GM19035 (cell line): ENCODE data around the gene ZC3H18.
A peak's percentile ranks its signal among the peaks of the same experiment; 100 is the strongest.

Experiments
- ATAC-seq: cut with Tn5 transposase; IDR thresholded peaks from one replicate; pipeline ENCODE4 v1.9.1; 2021; ENCODE audit not compliant: unreplicated experiment

The ZC3H18 gene

DNA sequence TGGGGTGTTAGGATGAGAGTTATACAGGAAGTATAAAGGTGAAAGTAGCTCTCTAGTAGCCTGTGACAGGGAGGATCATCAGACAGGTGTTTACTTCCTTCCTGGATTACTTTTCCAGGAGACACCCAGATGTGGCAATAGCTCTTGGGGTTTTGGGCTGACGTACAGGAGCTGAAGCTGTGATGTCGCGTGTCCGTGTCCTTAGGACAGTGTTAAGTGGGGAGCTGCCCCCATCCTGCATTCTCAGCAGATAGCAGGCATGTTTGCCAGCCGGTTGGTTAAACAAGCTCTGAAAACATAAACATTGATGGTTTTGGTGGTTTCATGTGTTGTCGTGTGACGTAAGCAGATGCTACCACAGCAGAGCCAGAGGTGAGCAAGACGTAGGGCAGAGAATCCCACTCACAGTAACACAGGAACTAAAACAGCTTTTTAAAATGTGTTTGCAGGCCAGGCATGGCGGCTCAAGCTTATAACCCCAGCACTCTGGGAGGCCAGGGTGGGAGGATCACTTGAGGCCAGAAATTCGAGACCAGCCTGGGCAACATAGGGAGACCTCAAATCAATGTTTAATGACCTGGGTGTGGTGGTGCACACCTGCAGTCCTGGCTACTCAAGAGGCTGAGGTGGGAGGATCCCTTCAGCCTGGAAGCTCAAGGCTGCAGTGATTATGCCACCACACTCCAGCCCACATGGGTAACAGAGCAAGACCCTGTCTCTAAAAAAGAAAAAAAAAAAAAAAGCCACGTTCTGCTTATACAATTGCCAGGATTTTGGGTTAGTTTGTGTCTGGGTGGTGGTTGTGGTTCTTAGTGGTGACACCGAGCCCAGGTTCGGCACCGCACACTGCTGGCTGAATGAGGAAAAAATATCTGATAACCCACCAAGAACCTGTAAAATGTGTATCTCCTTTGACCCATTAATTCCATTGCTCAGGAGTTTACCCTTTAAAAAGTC is 49.9 kb downstream of the ZC3H18 start:
- no peak for ATAC-seq

- no peak for ATAC-seq
These were observed 51.9 kb downstream of the ZC3H18 start for GRCh38 chr16:88622125-88622524.

GRCh38 chr16:88622866-88623265 is 52.7 kb downstream of the ZC3H18 start:
- no peak for ATAC-seq

DNA sequence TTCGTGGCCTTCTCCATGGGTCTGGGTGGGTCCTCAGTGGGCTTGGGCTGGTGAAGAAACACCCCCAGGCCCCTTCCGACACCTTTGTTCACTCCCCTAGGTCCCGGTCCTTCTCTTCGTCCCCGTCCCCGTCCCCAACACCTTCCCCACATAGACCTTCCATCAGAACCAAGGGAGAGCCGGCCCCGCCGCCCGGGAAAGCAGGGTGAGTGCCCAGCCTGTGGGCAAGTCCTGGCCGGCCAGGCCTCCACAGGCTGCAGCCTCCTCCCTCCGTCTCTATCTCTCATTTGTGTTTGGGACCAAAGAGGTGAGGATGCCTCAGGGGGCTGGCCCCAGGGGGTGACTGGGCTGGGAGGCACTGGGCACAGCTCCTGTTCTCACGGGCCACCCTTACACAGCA is 53.7 kb downstream of the ZC3H18 start:
- ATAC-seq = no peak

DNA sequence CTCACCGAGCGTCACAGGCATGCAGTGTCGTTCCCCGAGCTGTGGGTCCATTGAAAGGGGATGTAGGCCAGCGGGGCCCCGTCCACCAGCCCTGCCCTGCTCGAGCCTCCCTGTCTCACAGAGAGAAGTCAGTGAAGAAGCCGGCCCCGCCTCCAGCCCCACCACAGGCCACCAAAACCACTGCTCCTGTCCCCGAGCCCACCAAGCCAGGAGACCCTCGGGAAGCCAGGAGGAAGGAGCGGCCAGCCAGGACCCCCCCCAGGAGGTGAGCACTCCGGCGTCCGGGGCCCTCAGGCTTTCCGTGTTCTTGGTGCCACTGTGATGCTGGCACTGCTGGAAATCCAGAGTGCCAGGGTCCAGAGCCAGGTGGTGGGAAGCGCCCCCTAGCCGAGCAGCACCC is 54.3 kb downstream of the ZC3H18 start:
- no peak for ATAC-seq

DNA sequence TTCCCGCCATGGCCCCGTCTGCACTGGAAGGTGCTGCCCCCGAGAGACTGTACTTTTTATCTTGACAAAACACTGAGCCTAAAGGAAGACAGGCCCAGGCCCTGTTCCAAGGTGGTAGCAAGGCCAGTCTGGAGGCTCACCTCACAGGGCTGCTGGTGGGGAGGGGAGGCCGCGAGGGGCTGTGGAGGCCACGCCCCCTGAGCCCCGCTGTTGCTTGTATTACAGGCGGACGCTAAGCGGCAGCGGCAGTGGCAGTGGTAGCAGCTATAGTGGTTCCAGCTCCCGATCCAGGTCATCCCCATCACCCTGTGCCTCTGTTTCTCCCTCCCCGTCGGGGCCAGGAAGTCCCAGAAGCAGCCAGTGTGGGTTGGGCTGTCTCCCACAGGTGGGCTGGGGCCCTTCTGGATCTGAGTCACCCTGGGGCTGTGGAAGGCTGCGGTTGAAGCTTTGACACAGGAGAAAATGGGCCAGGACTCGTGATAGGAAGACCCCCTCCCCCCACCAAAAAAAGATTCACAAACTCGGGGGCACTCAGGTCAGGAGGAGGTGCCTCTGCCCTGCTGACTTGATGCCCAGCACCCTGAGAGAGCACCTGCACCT is 54.9 kb downstream of the ZC3H18 start:
- ATAC-seq = no peak

GRCh38 chr16:88626646-88627045 is 56.4 kb downstream of the ZC3H18 start:
- ATAC-seq = no peak

GRCh38 chr16:88627531-88628411 is 57.6 kb downstream of the ZC3H18 start:
- ATAC-seq = no peak

- ATAC-seq = no peak
These were observed 58.3 kb downstream of the ZC3H18 start for GRCh38 chr16:88628512-88628974.

- ATAC-seq = no peak
These were observed 59.6 kb downstream of the ZC3H18 start for GRCh38 chr16:88629835-88630234.

DNA sequence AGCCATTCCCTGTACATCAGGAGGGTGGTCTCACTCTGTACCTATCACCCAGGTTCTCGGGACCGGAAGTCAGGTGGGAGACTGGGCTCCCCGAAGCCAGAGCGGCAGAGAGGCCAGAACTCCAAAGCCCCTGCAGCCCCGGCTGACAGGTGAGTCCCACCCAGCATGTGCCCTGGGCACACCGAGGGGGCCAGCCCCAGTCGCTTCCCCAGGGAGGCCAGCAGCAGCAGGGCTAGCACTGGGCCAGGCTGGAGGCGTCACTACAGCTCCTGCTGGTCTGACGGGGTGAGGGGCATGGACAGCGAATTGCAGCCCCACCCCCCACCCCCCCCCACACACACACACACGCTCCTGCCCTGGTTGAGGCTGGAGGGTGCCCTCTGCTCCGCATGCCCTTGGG is 60.2 kb downstream of the ZC3H18 start:
- ATAC-seq = no peak

GRCh38 chr16:88630941-88631340 is 60.7 kb downstream of the ZC3H18 start:
- no peak for ATAC-seq

GRCh38 chr16:88631384-88631783 is 61.2 kb downstream of the ZC3H18 start:
- no peak for ATAC-seq

GRCh38 chr16:88631920-88632586 is 61.9 kb downstream of the ZC3H18 start:
- no peak for ATAC-seq

- no peak for ATAC-seq
These were observed 62.4 kb downstream of the ZC3H18 start for GRCh38 chr16:88632587-88632930.

GRCh38 chr16:88633684-88634140 is 63.5 kb downstream of the ZC3H18 start:
- ATAC-seq = peak; percentile 31

DNA sequence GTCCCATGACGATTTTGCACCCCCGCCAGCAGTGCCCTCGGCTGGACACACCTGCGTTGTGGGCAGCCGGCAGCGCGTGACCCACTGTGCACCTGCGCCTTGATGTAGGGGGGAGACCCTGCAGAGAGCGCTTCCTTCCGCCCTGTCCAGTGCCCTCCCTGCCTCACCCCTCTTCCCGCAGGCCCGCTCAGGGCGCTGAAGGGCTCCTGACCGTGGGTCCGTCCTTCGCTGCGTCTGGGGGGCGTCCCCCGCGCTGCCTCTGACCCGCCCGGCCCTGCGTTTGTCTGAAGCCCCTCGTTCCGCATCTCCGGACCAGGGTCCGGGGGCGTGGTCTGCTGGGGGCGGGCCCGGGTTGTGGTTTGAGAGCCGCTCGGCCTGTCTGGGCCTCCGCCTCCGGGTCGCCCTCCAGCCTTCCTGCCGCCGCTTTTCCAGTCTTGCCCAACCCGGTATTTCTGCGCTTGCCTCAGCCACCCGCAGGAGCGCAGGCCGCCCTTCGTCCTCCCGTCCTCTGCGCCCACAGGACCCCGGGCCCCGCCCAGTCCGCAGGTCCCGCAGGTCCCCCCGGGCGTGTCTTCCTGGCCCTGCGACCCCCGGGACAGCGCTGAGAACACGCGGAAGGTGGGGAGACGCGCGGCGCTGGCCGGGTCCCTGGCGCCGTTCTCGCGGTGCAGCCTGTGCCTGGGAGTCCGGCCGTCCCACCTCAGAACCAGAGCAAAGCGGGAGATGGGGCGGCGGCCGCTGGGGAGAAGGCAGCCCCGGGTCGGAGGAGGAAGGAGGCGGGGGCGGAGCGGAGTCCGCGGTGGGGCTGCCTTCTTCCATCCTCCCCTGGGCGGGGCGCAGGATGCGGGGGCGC is 64.2 kb downstream of the ZC3H18 start:
- peak; percentile 55 for ATAC-seq

DNA sequence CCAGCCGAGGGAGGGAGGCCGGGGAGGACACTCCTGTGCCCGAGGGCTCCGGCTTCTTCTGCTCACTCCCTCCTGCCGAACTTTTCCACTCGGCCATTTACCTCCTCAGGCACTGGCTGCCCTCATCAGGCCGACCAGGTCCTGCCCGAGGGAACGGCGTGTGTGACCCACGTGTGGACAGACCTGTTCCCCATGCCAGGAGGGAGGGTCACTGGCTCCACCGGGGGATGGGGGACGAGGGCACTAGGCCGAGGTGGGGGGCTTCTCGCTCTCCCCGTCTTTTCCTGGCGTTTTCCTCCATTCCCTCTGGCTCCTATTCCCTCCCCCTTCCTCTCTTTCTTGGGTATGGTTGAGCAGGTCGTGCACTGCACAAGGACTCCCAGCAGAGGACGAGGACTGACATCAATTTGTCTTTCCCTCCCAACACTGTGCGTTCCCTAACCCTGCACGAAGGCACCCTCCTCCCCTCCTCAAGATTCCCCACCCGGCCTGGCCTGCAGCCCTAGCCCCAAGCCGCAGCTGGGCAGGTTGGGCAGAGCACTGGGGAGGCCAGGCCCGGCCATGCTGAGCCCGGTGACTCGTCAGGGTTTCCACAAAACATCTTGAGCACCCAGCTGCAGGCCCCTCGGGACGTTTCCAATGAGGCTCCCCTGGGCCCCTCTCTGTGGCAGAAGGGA is 64.9 kb downstream of the ZC3H18 start:
- ATAC-seq = no peak

- ATAC-seq = no peak
These were observed 65.6 kb downstream of the ZC3H18 start for GRCh38 chr16:88635671-88636319.
